HCT116 (cell line): Measurements from ENCODE around the gene NPFFR1.

ENCODE experiments used
- CBX3 ChIP-seq: IDR thresholded peaks from 2 replicates; pipeline ENCODE4 v1.6.1; 2012; ENCODE audit warnings: low read depth
- EZH2 ChIP-seq: fragments of 200-600 bp; sonication (generic); IDR thresholded peaks from 2 replicates; pipeline ENCODE4 v1.6.1; 2017; ENCODE audit warnings: antibody characterized with exemption, mixed run types
- EZH2phosphoT487 ChIP-seq: fragments of 200-600 bp; IDR thresholded peaks from 2 replicates; pipeline ENCODE4 v1.6.1; 2018; ENCODE audit warnings: antibody characterized with exemption, borderline replicate concordance
- MAX ChIP-seq: IDR thresholded peaks from 2 replicates; pipeline ENCODE4 v1.6.1; 2012
- POLR2A ChIP-seq: IDR thresholded peaks from 2 replicates; pipeline ENCODE4 v1.7.0; 2011; ENCODE audit warnings: borderline replicate concordance; ENCODE audit not compliant: insufficient read depth, insufficient read length; ENCODE audit errors: extremely low read depth
- POLR2AphosphoS5 ChIP-seq: IDR thresholded peaks from 2 replicates; pipeline ENCODE4 v1.6.1; 2011; ENCODE audit warnings: mild to moderate bottlenecking, low read depth, low read length, moderate library complexity
- RAD21 ChIP-seq: IDR thresholded peaks from 2 replicates; pipeline ENCODE4 v1.6.1; 2012; ENCODE audit warnings: low read depth, mild to moderate bottlenecking
- TCF7L2 ChIP-seq: IDR thresholded peaks from 2 replicates; pipeline ENCODE4 v1.7.0; 2011; ENCODE audit warnings: borderline replicate concordance, inconsistent platforms; ENCODE audit not compliant: insufficient read depth, insufficient read length; ENCODE audit errors: extremely low read depth
- ZNF274 ChIP-seq: fragments of 200-500 bp; sonication (Bioruptor generic); IDR thresholded peaks from 2 replicates; pipeline ENCODE4 v1.6.1; 2014; ENCODE audit warnings: mild to moderate bottlenecking, low read depth, low read length, inconsistent platforms
- TF ChIP-seq, protein P1 (sequence below), 3 experiments: fragments of 200-600 bp in 1 of 3; sonication (generic) in 1 of 3; IDR thresholded peaks in 2 of 3; conservative IDR thresholded peaks in 1 of 3; 2 replicates each; pipeline ENCODE4 v1.5.1; 2012 to 2017; ENCODE audit warnings: low read depth in 2 of 3, low read length in 2 of 3, antibody characterized with exemption in 1 of 3, borderline replicate concordance in 1 of 3, control low read depth in 1 of 3, mild to moderate bottlenecking in 1 of 3, mixed read lengths in 1 of 3, mixed run types in 1 of 3, moderate library complexity in 1 of 3; ENCODE audit not compliant: insufficient read depth in 1 of 3

DNA sequence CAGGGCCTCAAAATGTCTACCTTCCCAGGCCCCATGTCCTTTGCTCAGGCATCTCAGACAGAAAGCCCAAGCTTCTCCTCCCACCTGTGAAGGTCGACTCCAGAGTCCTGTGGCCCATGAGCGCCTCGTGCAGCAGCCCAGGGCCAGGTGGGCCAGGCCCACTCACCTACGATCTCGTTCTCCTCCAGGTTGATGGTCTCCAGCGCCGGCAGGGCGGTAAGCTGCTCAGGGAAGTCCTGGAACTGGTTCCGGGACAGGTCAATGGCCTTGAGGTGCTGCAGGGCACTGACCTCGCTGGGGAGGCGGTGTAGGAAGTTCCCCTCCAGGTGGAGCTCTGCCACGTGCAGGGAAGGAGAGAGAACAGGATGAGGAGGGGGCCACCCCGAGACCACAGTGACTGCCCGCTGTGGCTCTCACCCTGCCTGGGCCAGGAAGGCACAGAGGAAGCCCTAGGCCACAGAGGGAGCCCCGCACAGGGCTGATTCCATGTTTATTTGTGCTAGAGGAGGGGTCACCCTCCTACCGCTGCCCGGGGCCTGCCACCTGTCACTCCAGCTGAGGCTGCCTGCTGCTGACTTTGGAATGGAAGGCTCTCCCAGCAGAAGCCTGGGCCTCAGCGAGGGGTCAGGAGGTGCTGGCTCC is 40.0 kb upstream of the NPFFR1 start:
- TF ChIP-seq RAD21: no peak
- TF ChIP-seq, protein P1, sequence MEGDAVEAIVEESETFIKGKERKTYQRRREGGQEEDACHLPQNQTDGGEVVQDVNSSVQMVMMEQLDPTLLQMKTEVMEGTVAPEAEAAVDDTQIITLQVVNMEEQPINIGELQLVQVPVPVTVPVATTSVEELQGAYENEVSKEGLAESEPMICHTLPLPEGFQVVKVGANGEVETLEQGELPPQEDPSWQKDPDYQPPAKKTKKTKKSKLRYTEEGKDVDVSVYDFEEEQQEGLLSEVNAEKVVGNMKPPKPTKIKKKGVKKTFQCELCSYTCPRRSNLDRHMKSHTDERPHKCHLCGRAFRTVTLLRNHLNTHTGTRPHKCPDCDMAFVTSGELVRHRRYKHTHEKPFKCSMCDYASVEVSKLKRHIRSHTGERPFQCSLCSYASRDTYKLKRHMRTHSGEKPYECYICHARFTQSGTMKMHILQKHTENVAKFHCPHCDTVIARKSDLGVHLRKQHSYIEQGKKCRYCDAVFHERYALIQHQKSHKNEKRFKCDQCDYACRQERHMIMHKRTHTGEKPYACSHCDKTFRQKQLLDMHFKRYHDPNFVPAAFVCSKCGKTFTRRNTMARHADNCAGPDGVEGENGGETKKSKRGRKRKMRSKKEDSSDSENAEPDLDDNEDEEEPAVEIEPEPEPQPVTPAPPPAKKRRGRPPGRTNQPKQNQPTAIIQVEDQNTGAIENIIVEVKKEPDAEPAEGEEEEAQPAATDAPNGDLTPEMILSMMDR (IDR thresholded peaks at IDR 0.05 in 2 of 3, conservative IDR thresholded peaks at IDR 0.05 in 1 of 3; ENCODE audit: borderline replicate concordance in 1 of 3, insufficient read depth in 1 of 3, low read depth in 2 of 3, low read length in 2 of 3): no peak
- TF ChIP-seq TCF7L2: no peak
- no peak for TF ChIP-seq POLR2A
- TF ChIP-seq POLR2AphosphoS5: no peak
- TF ChIP-seq ZNF274: no peak
- TF ChIP-seq CBX3: no peak
- TF ChIP-seq MAX: no peak
- TF ChIP-seq EZH2: no peak
- TF ChIP-seq EZH2phosphoT487: no peak
